ENCODE results near the gene RAB11A. TPM values are rescaled to one million over a fixed set of nuclear protein-coding genes. Genes with fewer than 3 reads are reported as not detected.

Gene RAB11A
- total and polyA plus RNA-seq, 7 donors = 74.2 to 468 (median 112) TPM

- DNase-seq = no peak
- 86 to 89% methylated on average over 5 of the region's 5 CpGs for WGBS, 2 donors
- no peak for TF ChIP-seq EP300 (IDR thresholded peaks at IDR 0.05)
- TF ChIP-seq POLR2AphosphoS5 (IDR thresholded peaks at IDR 0.05) = no peak
- no peak for TF ChIP-seq CTCF (IDR thresholded peaks at IDR 0.05)
- no peak for TF ChIP-seq POLR2A (IDR thresholded peaks at IDR 0.05)
- intact Hi-C loops (cut with DNase I) = no loop called here
- Histone ChIP-seq H3K9me3 (no peaks in the 10 kb centered on the region), H3K4me1 (no peaks in the 10 kb centered on the region), H3K36me3 (peaks cover 0 to 52% (median 10%) of the 10 kb centered on the region in 4 donors), H3K4me3 (no peak overlapping the region), H3K27me3 (no peaks in the 10 kb centered on the region), H3K27ac (no peak overlapping the region)
These were observed 23.8 kb downstream of the RAB11A start for GRCh38 chr15:65893060-65893459.

GRCh38 chr15:65896236-65896635 lies 26.9 kb downstream of the RAB11A start:
- TF ChIP-seq POLR2AphosphoS5 (IDR thresholded peaks at IDR 0.05) = no peak
- TF ChIP-seq CTCF (IDR thresholded peaks at IDR 0.05) = no peak
- no peak for TF ChIP-seq POLR2A (IDR thresholded peaks at IDR 0.05)
- intact Hi-C loops (cut with DNase I) = no loop called here
- Histone ChIP-seq H3K9me3 (no peaks in the 10 kb centered on the region), H3K27me3 (no peaks in the 10 kb centered on the region), H3K36me3 (peaks cover 0 to 71% (median 19%) of the 10 kb centered on the region in 4 donors), H3K4me3 (no peak overlapping the region), H3K4me1 (no peaks in the 10 kb centered on the region), H3K27ac (no peak overlapping the region)
- WGBS, 2 donors = 69 to 87% methylated on average over 2 of the region's 2 CpGs
- DNase-seq = no peak

- Histone ChIP-seq H3K4me1 (no peaks in the 10 kb centered on the region), H3K27me3 (no peaks in the 10 kb centered on the region), H3K4me3 (no peak overlapping the region), H3K27ac (no peak overlapping the region), H3K9me3 (no peaks in the 10 kb centered on the region), H3K36me3 (peaks cover 0 to 66% (median 19%) of the 10 kb centered on the region in 4 donors)
- intact Hi-C loops (cut with DNase I) = no loop called here
- 94% methylated on average over 3 of the region's 3 CpGs for WGBS, 2 donors
- no peak for DNase-seq
- TF ChIP-seq CTCF (IDR thresholded peaks at IDR 0.05) (no peak), POLR2A (IDR thresholded peaks at IDR 0.05) (no peak), EP300 (IDR thresholded peaks at IDR 0.05) (no peak), POLR2AphosphoS5 (IDR thresholded peaks at IDR 0.05) (no peak)
These were observed 31.2 kb downstream of the RAB11A start for GRCh38 chr15:65900488-65900887.

- no peak overlapping the region for H3K27ac ChIP-seq
- peaks cover 0 to 67% (median 20%) of the 10 kb centered on the region in 4 donors for H3K36me3 ChIP-seq
- intact Hi-C loops (cut with DNase I) = no loop called here
- DNase-seq = no peak
- H3K4me1 ChIP-seq = no peaks in the 10 kb centered on the region
- H3K27me3 ChIP-seq = no peaks in the 10 kb centered on the region
- TF ChIP-seq EP300 (IDR thresholded peaks at IDR 0.05) (no peak), POLR2AphosphoS5 (IDR thresholded peaks at IDR 0.05) (no peak), CTCF (IDR thresholded peaks at IDR 0.05) (no peak), POLR2A (IDR thresholded peaks at IDR 0.05) (no peak)
- H3K9me3 ChIP-seq = no peaks in the 10 kb centered on the region
- WGBS, 2 donors = 32 to 75% methylated on average over 2 of the region's 2 CpGs
- no peak overlapping the region for H3K4me3 ChIP-seq
These were observed 32.0 kb downstream of the RAB11A start for GRCh38 chr15:65901336-65901735.

- Histone ChIP-seq H3K27ac (no peak overlapping the region), H3K27me3 (no peaks in the 10 kb centered on the region), H3K9me3 (no peaks in the 10 kb centered on the region), H3K4me3 (no peak overlapping the region), H3K4me1 (no peaks in the 10 kb centered on the region), H3K36me3 (peaks cover 0 to 62% (median 21%) of the 10 kb centered on the region in 4 donors)
- WGBS, 2 donors = 59 to 93% methylated on average over 3 of the region's 3 CpGs
- TF ChIP-seq CTCF (IDR thresholded peaks at IDR 0.05) (no peak), EP300 (IDR thresholded peaks at IDR 0.05) (no peak), POLR2A (IDR thresholded peaks at IDR 0.05) (no peak)
- no peak for DNase-seq
- intact Hi-C loops (cut with DNase I) = no loop called here
These were observed 32.5 kb downstream of the RAB11A start for GRCh38 chr15:65901836-65902235.
